ENCODE measurements around the gene ARHGAP24. TPM values are rescaled to one million over a fixed set of nuclear protein-coding genes. Genes with fewer than 3 reads are reported as not detected.
A peak's percentile ranks its signal among the peaks of the same experiment; 100 is the strongest.

ARHGAP24 gene
- polyA plus RNA-seq (2013): 24.0 and 25.9 TPM in 2 replicates

DNA sequence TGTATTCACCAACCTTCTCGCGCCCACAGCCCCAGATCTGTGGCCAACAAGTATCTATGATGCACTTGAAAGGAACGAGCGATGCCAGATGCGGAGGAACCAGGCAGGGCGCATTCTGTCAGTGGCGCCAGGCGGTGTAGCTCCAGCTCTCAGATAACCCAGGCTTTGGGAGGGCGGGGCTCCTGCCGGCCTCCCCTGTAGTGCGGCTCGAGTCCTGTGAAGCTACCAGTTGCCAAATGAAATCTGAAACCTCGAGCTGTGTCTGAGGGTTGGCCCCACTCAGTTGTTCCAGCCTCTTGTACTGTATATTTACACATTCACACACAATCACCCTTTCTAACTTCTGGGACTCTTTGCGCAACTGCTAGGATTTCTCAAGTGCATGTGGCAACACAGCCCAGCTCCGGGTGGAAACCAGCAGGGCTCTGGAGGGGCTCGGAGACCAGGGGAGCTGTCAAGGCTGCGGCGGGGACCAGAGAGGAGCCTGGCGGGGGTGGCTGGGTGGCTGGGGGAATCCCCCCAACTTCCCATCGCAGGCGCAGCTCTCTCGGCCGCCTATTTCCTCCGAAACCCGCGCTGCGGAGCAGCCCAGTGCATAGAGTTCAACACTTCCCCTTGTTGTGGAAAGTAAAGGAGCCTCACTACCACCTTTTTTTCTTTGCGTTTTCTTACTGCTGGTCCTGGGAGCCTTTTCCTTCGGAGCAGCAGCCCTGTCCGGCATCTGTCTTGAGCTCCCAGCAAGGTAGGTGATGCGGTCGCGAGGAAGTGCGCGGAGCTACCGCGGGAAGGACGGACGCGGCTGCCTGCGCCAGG lies at the start of gene ARHGAP24:
Gene ARHGAP24, plus strand, starts transcription at position 333 of the 813 bp plus-strand sequence.
- H3K9me3 ChIP-seq (ENCODE audit: insufficient read depth, low read depth, low read length): no peaks in the 10 kb centered on the region
- H3K79me1 ChIP-seq (ENCODE audit: low read length): peaks cover 13% of the 10 kb centered on the region
- peak within 1 kb of the TSS; percentile 78 for H4K12ac ChIP-seq (ENCODE audit: low read depth, low read length)
- H3K4me2 ChIP-seq (ENCODE audit: low read length): peak within 1 kb of the TSS; percentile 92
- H3K4ac ChIP-seq (ENCODE audit: low read depth, low read length): peak within 1 kb of the TSS; percentile 48
- DNase-seq: peak; percentile 99 to 100
- peak within 1 kb of the TSS; percentile 73 for H2AFZ ChIP-seq (ENCODE audit: insufficient read depth, low read length, poor library complexity)
- peak within 1 kb of the TSS; percentile 84 for H3K9ac ChIP-seq (ENCODE audit: low read length)
- no peak within 1 kb of the TSS for H3K23ac ChIP-seq (ENCODE audit: low read length)
- peak within 1 kb of the TSS; percentile 62 for H2AK5ac ChIP-seq (ENCODE audit: low read length)
- peak within 1 kb of the TSS; percentile 82 for H3K14ac ChIP-seq (ENCODE audit: low read length)
- peak within 1 kb of the TSS; percentile 74 for H3K4me3 ChIP-seq (ENCODE audit: low read depth, low read length)
- peaks cover 0 to 14% of the 10 kb centered on the region in 2 experiments for H3K4me1 ChIP-seq (ENCODE audit: control insufficient read depth in 1 of 2, insufficient read depth in 2 of 2, low read length in 2 of 2)
- H2BK120ac ChIP-seq (ENCODE audit: insufficient read depth, low read length, poor library complexity): peak within 1 kb of the TSS; percentile 90
- no peaks in the 10 kb centered on the region for H3K36me3 ChIP-seq (ENCODE audit: control insufficient read depth in 1 of 2, insufficient read depth in 2 of 2, low read length in 2 of 2)
- peak within 1 kb of the TSS; percentile 80 for H4K8ac ChIP-seq (ENCODE audit: low read depth, low read length)
- H2BK12ac ChIP-seq (ENCODE audit: low read length): peak within 1 kb of the TSS; percentile 94
- peak within 1 kb of the TSS; percentile 90 for H4K91ac ChIP-seq (ENCODE audit: low read depth, low read length)
- peaks cover 6% of the 10 kb centered on the region for H3K79me2 ChIP-seq (ENCODE audit: control insufficient read depth, insufficient read depth, low read length, poor library complexity)
- H3K27ac ChIP-seq (ENCODE audit: low read depth, low read length): peak within 1 kb of the TSS; percentile 97
- peak within 1 kb of the TSS; percentile 92 for H2BK5ac ChIP-seq (ENCODE audit: low read depth, low read length, poor library complexity)
- WGBS (ENCODE audit: extremely low coverage, insufficient coverage, insufficient read length): no CpG with 5 or more reads among the region's 41 CpGs
- H3K18ac ChIP-seq (ENCODE audit: low read length): peak within 1 kb of the TSS; percentile 78
- no peaks in the 10 kb centered on the region for H3K27me3 ChIP-seq (ENCODE audit: insufficient read depth, low read length)

GRCh38 chr4:85426366-85426765 lies 48.6 kb upstream of the ARHGAP24 start:
- Histone ChIP-seq H2BK120ac (ENCODE audit: insufficient read depth, low read length, poor library complexity) (no peak overlapping the region), H3K4ac (ENCODE audit: low read depth, low read length) (no peak overlapping the region), H3K27me3 (ENCODE audit: insufficient read depth, low read length) (no peaks in the 10 kb centered on the region), H3K9ac (ENCODE audit: low read length) (no peak overlapping the region), H2AFZ (ENCODE audit: insufficient read depth, low read length, poor library complexity) (no peak overlapping the region), H2AK5ac (ENCODE audit: low read length) (no peak overlapping the region), H3K4me3 (ENCODE audit: low read depth, low read length) (no peak overlapping the region), H4K91ac (ENCODE audit: low read depth, low read length) (no peak overlapping the region), H3K79me1 (ENCODE audit: low read length) (peaks cover 10% of the 10 kb centered on the region), H3K14ac (ENCODE audit: low read length) (no peak overlapping the region), H3K9me3 (ENCODE audit: insufficient read depth, low read depth, low read length) (no peaks in the 10 kb centered on the region), H3K27ac (ENCODE audit: low read depth, low read length) (no peak overlapping the region), H3K79me2 (ENCODE audit: control insufficient read depth, insufficient read depth, low read length, poor library complexity) (no peaks in the 10 kb centered on the region), H2BK12ac (ENCODE audit: low read length) (no peak overlapping the region), H4K8ac (ENCODE audit: low read depth, low read length) (no peak overlapping the region), H3K4me2 (ENCODE audit: low read length) (no peak overlapping the region), H3K23ac (ENCODE audit: low read length) (no peak overlapping the region), H3K4me1 (ENCODE audit: control insufficient read depth in 1 of 2, insufficient read depth in 2 of 2, low read length in 2 of 2) (peaks cover 10 to 15% of the 10 kb centered on the region in 2 experiments), H3K18ac (ENCODE audit: low read length) (no peak overlapping the region), H3K36me3 (ENCODE audit: control insufficient read depth in 1 of 2, insufficient read depth in 2 of 2, low read length in 2 of 2) (no peaks in the 10 kb centered on the region), H2BK5ac (ENCODE audit: low read depth, low read length, poor library complexity) (no peak overlapping the region), H4K12ac (ENCODE audit: low read depth, low read length) (no peak overlapping the region)
- WGBS (ENCODE audit: extremely low coverage, insufficient coverage, insufficient read length): no CpG with 5 or more reads among the region's 3 CpGs
- no peak for DNase-seq

- H3K18ac ChIP-seq (ENCODE audit: low read length): no peak overlapping the region
- H2AFZ ChIP-seq (ENCODE audit: insufficient read depth, low read length, poor library complexity): no peak overlapping the region
- H3K79me1 ChIP-seq (ENCODE audit: low read length): peaks cover 10% of the 10 kb centered on the region
- DNase-seq: peak in 1 of 2 donors; percentile 60
- no CpG with 5 or more reads among the region's 1 CpG for WGBS (ENCODE audit: extremely low coverage, insufficient coverage, insufficient read length)
- no peak overlapping the region for H4K8ac ChIP-seq (ENCODE audit: low read depth, low read length)
- H3K36me3 ChIP-seq (ENCODE audit: control insufficient read depth in 1 of 2, insufficient read depth in 2 of 2, low read length in 2 of 2): no peaks in the 10 kb centered on the region
- no peaks in the 10 kb centered on the region for H3K27me3 ChIP-seq (ENCODE audit: insufficient read depth, low read length)
- H3K4me3 ChIP-seq (ENCODE audit: low read depth, low read length): no peak overlapping the region
- H2AK5ac ChIP-seq (ENCODE audit: low read length): no peak overlapping the region
- no peak overlapping the region for H4K12ac ChIP-seq (ENCODE audit: low read depth, low read length)
- H3K23ac ChIP-seq (ENCODE audit: low read length): no peak overlapping the region
- H3K79me2 ChIP-seq (ENCODE audit: control insufficient read depth, insufficient read depth, low read length, poor library complexity): no peaks in the 10 kb centered on the region
- H3K4me1 ChIP-seq (ENCODE audit: control insufficient read depth in 1 of 2, insufficient read depth in 2 of 2, low read length in 2 of 2): peaks cover 10 to 19% of the 10 kb centered on the region in 2 experiments
- H2BK120ac ChIP-seq (ENCODE audit: insufficient read depth, low read length, poor library complexity): no peak overlapping the region
- no peak overlapping the region for H3K9ac ChIP-seq (ENCODE audit: low read length)
- H3K4ac ChIP-seq (ENCODE audit: low read depth, low read length): no peak overlapping the region
- H3K14ac ChIP-seq (ENCODE audit: low read length): no peak overlapping the region
- H2BK12ac ChIP-seq (ENCODE audit: low read length): no peak overlapping the region
- H4K91ac ChIP-seq (ENCODE audit: low read depth, low read length): no peak overlapping the region
- H2BK5ac ChIP-seq (ENCODE audit: low read depth, low read length, poor library complexity): no peak overlapping the region
- no peak overlapping the region for H3K4me2 ChIP-seq (ENCODE audit: low read length)
- no peaks in the 10 kb centered on the region for H3K9me3 ChIP-seq (ENCODE audit: insufficient read depth, low read depth, low read length)
- H3K27ac ChIP-seq (ENCODE audit: low read depth, low read length): no peak overlapping the region
These were observed 47.8 kb upstream of the ARHGAP24 start for GRCh38 chr4:85427123-85427522.

DNA sequence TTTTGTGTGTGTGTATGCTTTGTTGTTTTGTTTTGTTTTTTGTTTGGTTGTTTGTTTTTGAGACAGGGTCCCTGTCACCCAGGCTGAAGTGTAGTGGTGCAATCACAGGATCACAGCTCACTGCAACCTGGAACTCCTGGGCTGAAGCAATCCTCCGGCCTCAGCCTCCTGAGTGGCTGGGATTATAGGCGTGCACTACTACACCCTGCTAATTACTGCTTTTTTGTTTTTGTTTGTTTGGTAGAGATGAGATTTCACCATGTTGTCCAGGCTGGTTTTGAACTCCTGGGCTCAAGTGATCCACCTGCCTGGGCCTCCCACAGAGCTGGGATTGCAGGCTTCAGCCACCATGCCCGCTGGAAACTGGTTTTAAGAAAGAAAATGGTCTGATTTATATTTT lies 44.7 kb upstream of the ARHGAP24 start:
- H3K9me3 ChIP-seq (ENCODE audit: insufficient read depth, low read depth, low read length): no peaks in the 10 kb centered on the region
- H2BK12ac ChIP-seq (ENCODE audit: low read length): peak overlapping the region; percentile 84
- no peak overlapping the region for H3K18ac ChIP-seq (ENCODE audit: low read length)
- H4K91ac ChIP-seq (ENCODE audit: low read depth, low read length): no peak overlapping the region
- H3K79me1 ChIP-seq (ENCODE audit: low read length): peaks cover 10% of the 10 kb centered on the region
- no peak overlapping the region for H2AK5ac ChIP-seq (ENCODE audit: low read length)
- peak overlapping the region; percentile 76 for H2BK5ac ChIP-seq (ENCODE audit: low read depth, low read length, poor library complexity)
- peak overlapping the region; percentile 5 for H3K4me2 ChIP-seq (ENCODE audit: low read length)
- no peak overlapping the region for H3K4me3 ChIP-seq (ENCODE audit: low read depth, low read length)
- H3K23ac ChIP-seq (ENCODE audit: low read length): no peak overlapping the region
- H3K79me2 ChIP-seq (ENCODE audit: control insufficient read depth, insufficient read depth, low read length, poor library complexity): no peaks in the 10 kb centered on the region
- H2BK120ac ChIP-seq (ENCODE audit: insufficient read depth, low read length, poor library complexity): peak overlapping the region; percentile 46
- no peak overlapping the region for H3K4ac ChIP-seq (ENCODE audit: low read depth, low read length)
- H2AFZ ChIP-seq (ENCODE audit: insufficient read depth, low read length, poor library complexity): no peak overlapping the region
- WGBS (ENCODE audit: extremely low coverage, insufficient coverage, insufficient read length): no CpG with 5 or more reads among the region's 3 CpGs
- H3K4me1 ChIP-seq (ENCODE audit: control insufficient read depth in 1 of 2, insufficient read depth in 2 of 2, low read length in 2 of 2): peaks cover 10 to 19% of the 10 kb centered on the region in 2 experiments
- no peaks in the 10 kb centered on the region for H3K36me3 ChIP-seq (ENCODE audit: control insufficient read depth in 1 of 2, insufficient read depth in 2 of 2, low read length in 2 of 2)
- peak overlapping the region; percentile 11 for H4K8ac ChIP-seq (ENCODE audit: low read depth, low read length)
- DNase-seq: peak; percentile 58 to 74
- H4K12ac ChIP-seq (ENCODE audit: low read depth, low read length): no peak overlapping the region
- H3K27me3 ChIP-seq (ENCODE audit: insufficient read depth, low read length): no peaks in the 10 kb centered on the region
- H3K9ac ChIP-seq (ENCODE audit: low read length): no peak overlapping the region
- H3K27ac ChIP-seq (ENCODE audit: low read depth, low read length): peak overlapping the region; percentile 88
- H3K14ac ChIP-seq (ENCODE audit: low read length): no peak overlapping the region
